ENCODE results near the gene ALG2.
A peak's percentile ranks its signal among the peaks of the same experiment; 100 is the strongest.

ALG2 gene, protein sequence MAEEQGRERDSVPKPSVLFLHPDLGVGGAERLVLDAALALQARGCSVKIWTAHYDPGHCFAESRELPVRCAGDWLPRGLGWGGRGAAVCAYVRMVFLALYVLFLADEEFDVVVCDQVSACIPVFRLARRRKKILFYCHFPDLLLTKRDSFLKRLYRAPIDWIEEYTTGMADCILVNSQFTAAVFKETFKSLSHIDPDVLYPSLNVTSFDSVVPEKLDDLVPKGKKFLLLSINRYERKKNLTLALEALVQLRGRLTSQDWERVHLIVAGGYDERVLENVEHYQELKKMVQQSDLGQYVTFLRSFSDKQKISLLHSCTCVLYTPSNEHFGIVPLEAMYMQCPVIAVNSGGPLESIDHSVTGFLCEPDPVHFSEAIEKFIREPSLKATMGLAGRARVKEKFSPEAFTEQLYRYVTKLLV

GRCh38 chr9:99221621-99222415 lies at the start of gene ALG2, which contains the start of gene SEC61B:
Gene ALG2 (minus strand): TSS chr9:99221942. CDS start chr9:99221894, 48 bp downstream.
Gene SEC61B (plus strand): TSS chr9:99222282. CDS start chr9:99222364, 82 bp downstream.
- DNase-seq, result peak; percentile 96

DNA sequence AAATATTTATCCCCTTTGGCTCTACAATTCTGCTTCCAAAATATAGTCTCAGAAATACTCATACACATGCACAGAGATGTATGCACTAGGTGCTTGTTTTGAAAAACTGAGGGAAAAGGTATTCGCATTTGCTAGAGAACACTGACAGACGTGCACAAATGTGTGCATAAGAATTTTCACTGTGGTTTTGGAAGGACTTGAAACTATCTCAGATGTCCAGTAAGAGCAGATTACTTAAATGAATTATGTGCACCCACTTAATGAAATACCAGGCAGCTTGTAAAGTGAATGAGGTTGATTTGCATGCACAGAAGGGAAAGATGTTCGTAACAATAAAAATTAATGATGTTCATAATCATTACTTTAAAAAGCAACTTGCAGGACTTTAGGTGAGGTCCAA lies 48.7 kb upstream of the ALG2 start:
- no peak for DNase-seq

DNA sequence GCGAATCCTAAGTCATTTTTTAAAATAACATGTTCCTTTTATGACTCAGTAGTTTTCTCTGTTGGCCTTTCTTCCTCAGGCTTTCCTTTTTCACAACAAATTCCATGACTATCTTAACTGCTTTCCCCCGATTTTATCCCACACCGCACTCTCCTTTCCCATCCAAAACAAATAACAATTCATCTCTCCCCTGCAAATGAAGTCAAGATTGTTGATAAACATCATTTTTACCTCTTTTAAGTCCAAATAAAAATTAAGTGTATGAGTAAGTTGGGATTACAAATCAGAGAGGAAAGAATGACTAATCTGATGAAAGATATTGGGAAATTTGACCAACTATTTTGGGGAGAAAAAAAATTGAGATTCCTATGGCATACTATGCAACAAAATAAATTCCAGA lies 47.7 kb upstream of the ALG2 start:
- no peak for DNase-seq

GRCh38 chr9:99266255-99267023 lies 44.7 kb upstream of the ALG2 start:
- DNase-seq, result peak; percentile 58

- DNase-seq, result no peak
These were observed 43.9 kb upstream of the ALG2 start for GRCh38 chr9:99265691-99266090.

DNA sequence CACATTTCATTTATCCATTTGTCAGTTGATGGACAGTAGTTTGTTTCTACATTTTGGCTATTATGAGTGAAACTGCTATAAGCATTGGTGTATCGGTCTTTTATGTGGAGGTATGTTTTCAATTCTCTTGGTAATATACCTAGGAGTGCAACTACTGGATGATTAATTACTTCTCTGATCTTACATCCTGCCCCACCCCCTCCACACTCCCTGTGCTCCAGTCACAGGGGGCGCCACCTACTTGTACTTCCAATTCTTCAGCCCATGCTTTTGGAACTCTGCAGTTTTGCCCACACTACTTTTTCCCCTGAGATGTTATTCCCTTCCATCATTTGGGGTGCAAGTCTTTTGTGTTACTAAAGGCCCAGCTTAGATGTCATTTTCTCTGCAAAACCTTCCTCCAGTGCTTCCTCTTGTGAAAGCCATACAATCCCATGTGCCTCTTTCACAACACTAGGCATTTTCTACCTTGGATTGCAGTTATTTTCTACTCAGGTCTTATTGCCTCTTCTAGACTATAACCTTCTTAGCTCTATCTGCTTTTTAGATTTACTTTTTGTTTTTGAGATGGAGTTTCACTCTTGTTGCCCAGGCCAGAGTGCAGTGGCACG lies 42.4 kb upstream of the ALG2 start:
- peak; percentile 15 for DNase-seq

DNA sequence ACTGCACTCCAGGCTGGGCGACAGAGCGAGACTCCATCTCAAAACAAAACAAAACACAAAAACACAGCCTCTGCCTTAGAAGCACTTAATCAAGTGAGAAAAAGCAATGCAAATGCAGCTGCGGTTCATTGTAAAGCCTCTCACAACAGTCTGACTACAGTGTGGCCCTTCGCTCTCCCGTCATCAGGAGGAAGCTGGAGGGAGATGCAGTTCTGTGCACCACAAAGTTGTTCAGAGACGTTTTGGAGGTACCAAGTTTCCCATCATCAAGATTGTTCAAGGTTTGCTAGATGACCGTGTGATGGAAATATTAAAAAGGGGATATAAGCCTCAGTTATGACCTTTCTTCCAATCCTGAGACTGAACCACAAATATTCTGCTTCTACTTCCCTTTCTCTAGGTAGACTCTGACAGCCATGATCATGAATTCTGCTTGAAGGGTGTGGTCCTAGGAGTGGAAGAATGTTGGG lies 41.2 kb upstream of the ALG2 start:
- DNase-seq, result no peak

DNA sequence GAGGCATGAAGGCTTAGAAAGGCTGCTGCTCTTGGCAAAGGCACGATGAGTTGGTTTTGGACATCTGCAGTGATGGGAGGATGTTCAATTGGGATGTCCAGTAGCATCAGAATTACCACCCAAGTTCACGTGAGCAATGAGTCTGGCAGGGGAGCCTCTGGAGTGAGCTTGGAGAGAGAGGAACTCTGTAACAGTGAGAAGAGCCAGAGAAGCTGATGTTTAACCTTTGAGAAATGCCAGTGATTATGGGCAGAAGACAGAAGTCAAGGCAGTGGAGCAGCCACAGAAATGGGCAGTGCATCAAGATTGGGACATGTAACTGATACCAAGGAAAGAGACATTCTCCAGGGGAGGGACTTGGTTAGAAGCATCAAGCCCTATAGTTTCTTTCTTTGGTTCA lies 40.2 kb upstream of the ALG2 start:
- no peak for DNase-seq

- DNase-seq, result peak; percentile 22
These were observed 37.6 kb upstream of the ALG2 start for GRCh38 chr9:99259231-99259918.

GRCh38 chr9:99257723-99258389 lies 36.1 kb upstream of the ALG2 start:
- no peak for DNase-seq

DNA sequence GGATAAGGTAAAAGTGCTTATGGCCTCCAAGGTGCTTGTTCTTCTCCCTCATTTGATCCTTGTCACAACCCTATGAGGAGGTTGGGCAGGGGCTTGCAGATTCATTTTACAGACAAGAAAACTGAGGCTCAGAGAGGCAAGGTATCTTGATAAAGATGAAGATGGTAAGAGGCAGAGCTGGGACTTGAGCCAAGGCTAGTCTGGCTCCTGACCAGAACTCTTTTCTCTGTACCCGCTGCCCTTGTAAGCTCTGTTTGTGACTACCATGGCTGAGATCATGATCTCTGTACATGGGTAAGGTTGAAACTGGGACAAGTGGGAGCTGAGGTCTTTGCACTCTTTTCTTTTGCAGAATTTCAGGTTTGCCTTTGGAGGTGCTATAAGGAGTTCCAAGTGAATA lies 33.9 kb upstream of the ALG2 start:
- no peak for DNase-seq

GRCh38 chr9:99253772-99254431 lies 32.2 kb upstream of the ALG2 start:
- DNase-seq, result peak; percentile 73

DNA sequence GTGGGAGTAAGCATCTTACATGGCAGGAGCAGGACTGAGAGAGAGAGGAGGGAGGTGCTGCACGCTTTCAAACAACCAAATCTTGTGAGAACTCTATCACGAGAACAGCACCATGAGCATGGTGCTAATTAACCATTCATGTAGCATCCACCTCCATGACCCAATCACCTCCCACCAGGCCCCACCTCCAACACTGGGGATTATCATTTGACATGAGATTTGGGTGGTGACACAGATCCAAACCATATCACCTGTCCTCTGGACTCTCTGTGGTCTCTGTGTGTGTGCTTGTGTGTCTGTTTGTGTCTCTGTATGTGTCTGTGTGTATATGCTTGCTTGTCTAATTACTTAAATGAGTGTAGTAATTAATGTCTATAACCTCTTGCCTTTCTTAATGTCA lies 31.4 kb upstream of the ALG2 start:
- no peak for DNase-seq

GRCh38 chr9:99251157-99251556 lies 29.4 kb upstream of the ALG2 start:
- no peak for DNase-seq

GRCh38 chr9:99249619-99250018 lies 27.9 kb upstream of the ALG2 start:
- no peak for DNase-seq

- no peak for DNase-seq
These were observed 22.9 kb upstream of the ALG2 start for GRCh38 chr9:99244344-99245260.

DNA sequence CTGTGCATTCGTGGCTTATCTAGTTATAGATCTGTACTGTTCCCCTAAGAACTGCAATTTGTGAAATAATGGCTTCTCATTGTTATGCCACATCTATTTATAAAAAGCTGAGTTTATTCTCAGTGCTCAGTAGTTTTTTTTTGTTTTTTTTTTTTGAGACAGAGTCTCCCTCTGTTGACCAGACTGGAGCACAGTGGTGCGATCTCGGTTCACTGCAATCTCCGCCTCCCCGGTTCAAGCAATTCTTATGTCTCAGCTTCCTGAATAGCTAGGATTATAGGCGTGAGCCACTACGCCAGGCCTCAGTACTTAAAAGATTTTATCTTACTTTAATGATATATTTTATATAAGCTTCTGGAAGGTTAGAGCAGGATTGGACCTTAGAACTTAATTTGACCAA lies 19.4 kb upstream of the ALG2 start:
- DNase-seq, result no peak

- DNase-seq, result no peak
These were observed 17.8 kb upstream of the ALG2 start for GRCh38 chr9:99239341-99240060.

GRCh38 chr9:99238331-99238730 lies 16.6 kb upstream of the ALG2 start:
- DNase-seq, result no peak
